Measurements from ENCODE around the gene COLEC11.
"Not testable (repeated sequence)": the region's sequence is repeated elsewhere in the genome, so short reads cannot be mapped to it uniquely, and the experiment has no call there.

Gene COLEC11

GRCh38 chr2:3575534-3576262 lies 19.2 kb upstream of the COLEC11 start:
- no peak for TF ChIP-seq CTCF (IDR thresholded peaks at IDR 0.05; ENCODE audit: borderline replicate concordance, control extremely low read depth, extremely low read depth, insufficient read depth, missing control alignments)
- in situ Hi-C loops (cut with MboI; ENCODE audit: low sequenced_read_pairs, unreplicated experiment), result no loop called here
- no peak for DNase-seq (ENCODE audit: low spot score)

GRCh38 chr2:3576263-3576630 lies 18.7 kb upstream of the COLEC11 start:
- in situ Hi-C loops (cut with MboI; ENCODE audit: low sequenced_read_pairs, unreplicated experiment); DNase-seq (ENCODE audit: low spot score): not testable (repeated sequence)

- no peak for TF ChIP-seq CTCF (IDR thresholded peaks at IDR 0.05; ENCODE audit: borderline replicate concordance, control extremely low read depth, extremely low read depth, insufficient read depth, missing control alignments)
- in situ Hi-C loops (cut with MboI; ENCODE audit: low sequenced_read_pairs, unreplicated experiment), result no loop called here
- no peak for DNase-seq (ENCODE audit: low spot score)
These were observed 15.9 kb upstream of the COLEC11 start for GRCh38 chr2:3578987-3579386.

DNA sequence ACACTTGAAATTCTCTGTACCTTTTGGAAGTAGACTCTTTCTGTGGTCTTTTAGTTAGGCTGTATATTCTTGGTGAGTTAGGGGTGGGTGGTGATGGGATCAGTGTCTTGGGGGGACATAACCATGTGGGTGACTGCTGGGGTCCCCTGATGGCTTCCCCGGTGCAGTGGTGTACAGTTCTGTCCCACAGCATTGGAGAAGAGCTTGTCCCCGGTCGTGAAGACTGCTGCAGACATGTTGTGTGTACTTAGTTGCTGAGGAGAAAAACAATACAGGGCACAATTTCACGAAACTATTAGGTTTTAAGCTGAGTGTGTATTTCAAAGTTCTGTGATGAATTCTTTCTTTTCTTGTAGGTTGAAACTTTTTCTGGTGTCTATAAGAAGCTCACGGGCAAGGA lies 14.5 kb upstream of the COLEC11 start:
- DNase-seq (ENCODE audit: low spot score), result no peak
- no peak for TF ChIP-seq CTCF (IDR thresholded peaks at IDR 0.05; ENCODE audit: borderline replicate concordance, control extremely low read depth, extremely low read depth, insufficient read depth, missing control alignments)
- in situ Hi-C loops (cut with MboI; ENCODE audit: low sequenced_read_pairs, unreplicated experiment), result no loop called here

DNA sequence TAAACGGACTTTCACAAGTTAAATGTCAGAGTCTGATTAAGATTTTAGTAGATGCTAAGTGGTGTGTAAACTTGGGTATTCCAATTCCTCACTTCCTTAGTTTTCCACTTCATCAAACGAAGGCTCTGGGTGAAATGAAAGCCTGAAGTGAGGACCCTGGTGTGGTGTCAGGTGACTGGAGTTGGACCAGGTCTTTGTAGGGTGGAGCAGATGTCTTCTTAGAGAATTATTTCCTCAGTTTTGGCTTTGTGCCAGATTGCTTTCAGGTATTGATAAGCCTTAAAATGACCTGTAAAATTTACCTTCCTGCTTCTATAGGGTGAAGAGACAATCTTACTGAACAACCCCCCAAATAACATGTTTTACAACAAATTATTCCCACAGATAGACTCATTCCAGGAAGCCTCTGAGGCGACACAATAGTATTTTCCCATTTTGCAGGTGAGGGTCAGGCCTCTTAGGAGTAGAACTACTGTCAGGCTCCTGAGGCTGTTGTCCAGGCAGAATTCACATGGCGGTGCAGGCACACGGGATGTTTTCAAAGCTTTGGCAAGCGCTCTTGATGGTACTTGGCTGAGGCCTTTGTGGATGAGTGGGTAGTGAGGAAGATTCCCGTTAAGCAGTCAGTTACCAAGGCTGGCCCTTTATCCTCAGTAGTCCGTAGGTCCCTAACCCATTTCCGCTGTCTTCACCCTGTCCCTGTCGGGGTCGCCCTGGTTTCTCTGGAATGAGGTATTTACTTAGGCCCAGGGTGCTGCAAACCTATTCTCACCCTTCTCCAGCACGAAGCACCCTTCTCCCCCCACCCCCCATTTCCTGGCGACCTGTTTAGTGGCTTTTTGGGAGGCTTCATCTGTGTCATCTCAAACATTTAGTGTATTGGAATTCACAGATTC lies 13.3 kb upstream of the COLEC11 start:
- TF ChIP-seq CTCF (IDR thresholded peaks at IDR 0.05; ENCODE audit: borderline replicate concordance, control extremely low read depth, extremely low read depth, insufficient read depth, missing control alignments), result no peak
- DNase-seq (ENCODE audit: low spot score), result no peak
- in situ Hi-C loops (cut with MboI; ENCODE audit: low sequenced_read_pairs, unreplicated experiment), result no loop called here

GRCh38 chr2:3584076-3584475 lies 10.8 kb upstream of the COLEC11 start:
- DNase-seq (ENCODE audit: low spot score), result no peak
- TF ChIP-seq CTCF (IDR thresholded peaks at IDR 0.05; ENCODE audit: borderline replicate concordance, control extremely low read depth, extremely low read depth, insufficient read depth, missing control alignments), result no peak
- in situ Hi-C loops (cut with MboI; ENCODE audit: low sequenced_read_pairs, unreplicated experiment), result no loop called here
